Upper lobe of left lung (tissue), 4 donors: ENCODE measurements around the gene FYN.

Experiments used
- EP300 ChIP-seq, 4 donors: sonication (generic); formaldehyde crosslinking; IDR thresholded peaks; one replicate each; pipeline ENCODE4 v1.5.1; 2017; ENCODE audit warnings: antibody characterized with exemption in 4 of 4, control low read depth in 2 of 4
- POLR2AphosphoS5 ChIP-seq, 2 donors: sonication (generic); formaldehyde crosslinking; IDR thresholded peaks; one replicate each; pipeline ENCODE4 v1.5.1; 2017; ENCODE audit warnings: antibody characterized with exemption in 2 of 2
- TF ChIP-seq, protein P1 (sequence below), 6 experiments: fragments of 450-650 bp in 4 of 6; fragments of 200-600 bp in 2 of 6; sonication (generic) in 2 of 6; IDR thresholded peaks; one replicate each; pipeline ENCODE4 v1.5.1; 2016 to 2019; ENCODE audit warnings: antibody characterized with exemption in 6 of 6

DNA sequence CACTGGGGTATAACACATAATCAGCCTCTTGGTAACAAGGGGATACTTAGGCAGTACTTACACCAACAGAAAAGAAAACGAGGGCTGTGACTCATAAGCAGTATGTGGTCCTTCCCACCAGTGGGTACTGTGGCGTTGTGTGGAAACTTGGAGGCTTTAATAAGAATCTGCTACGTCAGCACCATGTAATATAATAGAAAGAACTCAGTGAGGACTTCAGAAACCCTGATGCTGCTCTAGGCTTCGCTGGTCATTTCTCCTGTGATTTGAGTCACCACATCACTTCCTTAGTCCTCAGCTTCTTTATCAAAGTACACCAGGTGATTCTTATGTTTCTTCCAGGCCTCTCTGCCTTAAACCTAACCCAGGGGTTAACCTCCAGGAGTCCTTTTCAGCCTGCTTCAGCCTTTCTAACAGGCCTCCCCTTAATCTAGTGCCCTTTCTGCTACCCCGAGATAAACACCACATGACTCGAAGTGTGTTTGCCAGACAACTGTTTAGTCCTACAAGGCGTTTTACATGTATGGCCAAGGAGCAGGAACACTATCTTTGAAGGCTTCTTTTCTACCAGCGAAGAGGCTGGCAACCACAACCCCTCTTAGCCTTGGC, 68.5 kb downstream of the FYN start:
- TF ChIP-seq, protein P1, sequence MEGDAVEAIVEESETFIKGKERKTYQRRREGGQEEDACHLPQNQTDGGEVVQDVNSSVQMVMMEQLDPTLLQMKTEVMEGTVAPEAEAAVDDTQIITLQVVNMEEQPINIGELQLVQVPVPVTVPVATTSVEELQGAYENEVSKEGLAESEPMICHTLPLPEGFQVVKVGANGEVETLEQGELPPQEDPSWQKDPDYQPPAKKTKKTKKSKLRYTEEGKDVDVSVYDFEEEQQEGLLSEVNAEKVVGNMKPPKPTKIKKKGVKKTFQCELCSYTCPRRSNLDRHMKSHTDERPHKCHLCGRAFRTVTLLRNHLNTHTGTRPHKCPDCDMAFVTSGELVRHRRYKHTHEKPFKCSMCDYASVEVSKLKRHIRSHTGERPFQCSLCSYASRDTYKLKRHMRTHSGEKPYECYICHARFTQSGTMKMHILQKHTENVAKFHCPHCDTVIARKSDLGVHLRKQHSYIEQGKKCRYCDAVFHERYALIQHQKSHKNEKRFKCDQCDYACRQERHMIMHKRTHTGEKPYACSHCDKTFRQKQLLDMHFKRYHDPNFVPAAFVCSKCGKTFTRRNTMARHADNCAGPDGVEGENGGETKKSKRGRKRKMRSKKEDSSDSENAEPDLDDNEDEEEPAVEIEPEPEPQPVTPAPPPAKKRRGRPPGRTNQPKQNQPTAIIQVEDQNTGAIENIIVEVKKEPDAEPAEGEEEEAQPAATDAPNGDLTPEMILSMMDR (IDR thresholded peaks at IDR 0.05) = peak in 1 of 6 experiments; percentile 29
- no peak for TF ChIP-seq EP300 (IDR thresholded peaks at IDR 0.05)
- TF ChIP-seq POLR2AphosphoS5 (IDR thresholded peaks at IDR 0.05) = peak in 1 of 2 donors; percentile 11
